CD1c-positive myeloid dendritic cell (primary cell): ENCODE data around the gene P4HA2.

Experiments used
- DNase-seq: peaks from one replicate; pipeline ENCODE4 v3.0.0-alpha.2; 2016; ENCODE audit errors: extremely low spot score

P4HA2 gene

DNA sequence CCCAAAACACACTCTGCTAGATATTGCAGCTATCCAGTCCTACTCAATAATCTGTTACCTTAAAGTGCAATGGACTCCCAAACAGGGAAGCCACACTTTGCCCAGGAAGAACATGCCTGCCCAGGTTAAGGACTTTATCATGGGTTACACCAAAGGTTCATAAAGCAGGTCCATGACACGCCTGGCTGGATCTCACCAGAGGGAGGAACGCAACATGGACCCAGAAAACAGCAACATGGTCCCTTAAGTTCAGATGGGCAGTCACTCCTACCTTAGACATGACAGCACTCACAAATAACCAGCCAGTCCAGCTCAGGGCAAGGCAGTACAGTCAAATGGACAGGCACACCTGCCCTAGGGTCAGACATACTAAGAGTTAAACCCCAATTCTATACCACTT lies 3.8 kb downstream of the P4HA2 start:
- no peak for DNase-seq

DNA sequence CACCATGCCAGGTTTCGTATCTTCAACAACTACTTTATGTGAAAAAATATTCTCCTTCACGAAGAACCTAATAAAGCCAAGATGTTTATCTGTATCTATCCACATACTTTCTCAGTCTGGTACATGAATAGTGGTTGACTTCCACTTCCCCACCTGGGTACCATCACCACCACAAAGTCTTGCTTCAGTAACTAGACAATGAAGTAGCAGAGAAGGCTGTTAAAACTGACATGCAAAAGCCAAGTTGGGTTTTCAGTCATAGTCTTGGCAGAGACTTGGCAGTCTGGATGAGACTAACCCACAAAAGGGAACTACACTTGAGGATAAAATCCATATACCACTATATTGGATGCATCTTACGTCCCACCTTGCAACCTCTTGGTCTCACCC lies 5.0 kb downstream of the P4HA2 start:
- no peak for DNase-seq

DNA sequence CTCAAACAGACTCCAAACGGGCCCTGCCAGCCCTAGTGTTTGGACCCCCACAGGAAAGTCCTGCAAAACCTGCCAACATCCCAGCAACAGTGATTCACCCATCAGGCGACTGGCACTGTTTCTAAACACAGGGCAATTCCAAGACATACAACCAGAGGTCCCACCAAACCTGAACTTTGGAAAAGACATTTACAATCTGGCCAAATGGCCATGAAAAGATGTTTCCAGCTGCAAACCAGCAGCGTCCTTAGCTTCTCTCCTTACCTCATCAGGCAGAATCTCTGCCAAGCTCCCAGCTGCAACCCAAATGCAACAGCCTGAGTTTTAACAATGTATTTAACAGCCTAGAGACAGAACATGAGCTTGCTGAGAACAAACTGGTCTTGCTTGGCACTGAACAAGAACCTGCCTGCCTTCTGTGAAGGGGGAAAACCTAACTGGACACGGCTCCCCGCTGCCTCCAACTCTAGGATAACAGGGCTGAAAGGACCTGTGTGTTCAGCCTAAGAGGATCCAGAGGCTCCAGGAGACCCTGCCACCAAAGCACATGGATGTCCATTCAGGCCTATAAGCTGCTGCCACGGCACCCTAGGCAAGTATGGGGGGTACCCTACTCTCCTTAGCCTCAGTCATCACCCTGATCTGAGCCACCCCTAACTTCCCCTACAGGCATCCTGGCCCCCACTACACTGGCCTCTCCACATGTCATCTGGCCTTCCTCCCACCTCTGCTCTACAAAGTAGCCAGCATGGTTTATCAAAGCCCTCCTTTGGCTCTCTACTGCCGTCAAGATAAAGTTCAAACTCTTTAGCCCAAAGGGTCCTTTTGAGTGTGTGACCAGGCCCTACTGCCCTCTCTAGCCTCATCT lies 5.6 kb downstream of the P4HA2 start:
- no peak for DNase-seq

DNA sequence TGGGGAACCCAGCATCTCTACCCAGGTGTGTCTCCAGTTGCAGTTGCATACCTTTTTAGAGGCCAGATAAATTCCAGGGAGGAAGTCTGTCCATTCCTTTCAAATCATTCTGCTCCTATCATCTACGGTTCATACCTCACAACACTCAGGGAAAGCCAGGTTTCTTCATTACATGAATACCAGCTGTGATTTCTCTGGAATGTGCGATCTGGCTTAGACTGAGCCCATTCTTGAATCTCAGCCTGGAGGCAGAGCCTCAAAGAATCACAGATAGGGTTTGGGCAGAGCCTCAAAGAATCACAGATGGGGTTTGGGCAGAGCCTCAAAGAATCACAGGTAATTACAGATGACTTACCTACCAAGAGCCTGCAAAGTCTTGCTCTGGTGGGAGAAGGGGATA lies 7.2 kb downstream of the P4HA2 start:
- DNase-seq: no peak

DNA sequence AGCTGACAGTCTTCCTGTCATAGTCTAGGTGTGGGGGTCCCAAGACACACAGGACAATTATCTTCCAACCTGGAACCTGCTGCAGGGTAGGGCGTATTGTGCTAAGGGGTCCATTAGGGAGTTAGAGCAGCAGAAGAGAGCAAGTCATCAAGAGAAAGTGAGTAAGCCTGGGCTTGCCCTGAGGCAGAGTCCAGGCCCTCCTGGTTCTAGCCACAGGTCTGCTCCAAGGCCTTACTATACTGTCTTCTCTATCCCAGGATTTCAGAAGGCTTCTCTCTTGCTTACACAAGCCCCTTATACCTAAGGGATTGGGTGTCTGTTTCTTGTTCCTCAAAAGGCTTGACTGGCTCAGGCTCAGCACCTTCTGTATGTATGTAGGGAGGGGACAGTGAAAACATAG lies 7.7 kb downstream of the P4HA2 start:
- no peak for DNase-seq

DNA sequence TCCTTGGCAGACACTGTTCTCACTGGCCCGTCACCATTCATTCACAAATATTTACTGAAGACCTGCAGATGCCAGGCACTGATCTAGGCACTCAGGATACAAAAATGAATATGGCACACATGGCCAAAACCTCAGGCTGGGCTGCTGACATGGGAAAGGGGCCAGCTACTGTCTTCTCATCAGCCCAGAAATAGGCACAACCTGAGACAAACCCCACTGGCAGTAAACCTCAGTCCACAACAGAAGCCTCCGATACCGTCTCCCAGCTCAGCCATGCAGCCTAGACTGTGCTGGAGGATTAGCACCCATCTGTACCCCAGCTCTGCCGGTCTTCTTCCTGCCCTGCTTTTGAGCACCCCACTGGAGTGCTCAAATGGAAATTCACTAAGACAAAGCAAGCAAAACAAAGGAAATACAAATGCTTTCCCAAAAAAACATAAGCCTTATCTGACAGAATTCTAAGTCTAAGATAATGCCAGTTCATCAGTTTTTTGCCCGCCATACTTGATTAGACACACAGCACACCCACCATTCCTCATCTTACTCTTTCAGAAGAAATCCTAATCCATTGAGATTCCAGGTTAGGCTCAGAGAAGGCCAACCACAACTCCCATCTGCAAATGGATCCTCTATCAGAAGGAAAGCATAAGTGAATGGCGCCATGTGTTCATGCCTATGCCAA lies 8.2 kb downstream of the P4HA2 start:
- no peak for DNase-seq

DNA sequence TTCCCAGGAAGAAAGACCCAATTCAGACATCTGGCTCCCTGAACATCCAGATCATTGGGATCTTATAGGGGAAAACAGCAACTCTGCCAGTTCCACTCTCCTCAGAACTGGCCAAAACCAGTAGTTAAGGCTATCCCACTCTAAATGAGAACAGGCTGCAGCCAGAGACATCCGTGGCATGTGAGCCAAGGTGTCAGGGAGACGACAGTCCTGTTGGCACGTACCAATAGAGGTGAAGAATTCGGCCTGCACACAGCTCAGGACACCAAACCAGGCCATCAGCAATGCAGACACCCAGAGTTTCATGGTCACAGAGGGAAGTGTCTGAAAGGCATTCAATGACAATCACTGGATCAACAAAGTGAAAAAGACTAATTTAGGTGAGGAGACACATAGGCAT lies 9.3 kb downstream of the P4HA2 start:
- DNase-seq: no peak

DNA sequence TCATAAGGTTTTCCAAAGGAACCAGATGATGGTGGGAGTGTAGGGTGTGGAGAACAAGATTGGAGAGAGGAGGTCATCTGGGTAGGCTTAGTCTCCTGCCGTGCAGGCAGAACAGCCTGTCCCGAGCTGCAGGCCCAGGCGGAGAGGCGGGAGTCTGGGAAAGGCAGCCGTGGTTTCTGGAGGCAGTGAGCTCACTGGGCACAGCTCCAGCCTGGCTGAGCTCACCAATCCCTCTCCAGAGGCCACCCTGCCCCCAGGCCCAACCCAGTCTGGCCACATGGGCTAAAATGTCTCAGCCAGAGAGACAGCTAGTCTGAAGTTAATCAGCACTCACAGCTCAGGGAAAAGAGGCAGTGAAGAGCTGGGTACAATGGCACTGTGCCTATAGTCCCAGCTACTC lies 12.3 kb downstream of the P4HA2 start:
- no peak for DNase-seq

DNA sequence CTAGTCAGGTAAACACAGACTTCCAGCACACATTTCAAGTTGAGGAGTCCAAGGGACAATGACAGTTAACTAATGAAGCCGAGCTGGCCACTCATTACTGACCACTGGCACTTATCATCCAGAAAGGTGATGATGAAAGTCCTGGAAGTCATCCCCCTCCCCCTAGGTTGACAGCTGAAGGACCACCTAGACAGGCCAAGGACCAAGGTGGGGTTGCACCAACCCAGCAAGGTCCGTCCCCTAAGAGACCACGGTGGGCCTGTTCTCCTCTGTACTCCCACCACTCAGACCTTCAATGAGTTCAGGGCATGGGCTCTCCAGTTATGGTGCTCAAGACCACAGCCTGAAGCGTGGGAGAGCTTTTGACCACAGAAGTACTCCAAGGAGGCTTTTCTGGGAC lies 13.2 kb downstream of the P4HA2 start:
- DNase-seq: no peak

DNA sequence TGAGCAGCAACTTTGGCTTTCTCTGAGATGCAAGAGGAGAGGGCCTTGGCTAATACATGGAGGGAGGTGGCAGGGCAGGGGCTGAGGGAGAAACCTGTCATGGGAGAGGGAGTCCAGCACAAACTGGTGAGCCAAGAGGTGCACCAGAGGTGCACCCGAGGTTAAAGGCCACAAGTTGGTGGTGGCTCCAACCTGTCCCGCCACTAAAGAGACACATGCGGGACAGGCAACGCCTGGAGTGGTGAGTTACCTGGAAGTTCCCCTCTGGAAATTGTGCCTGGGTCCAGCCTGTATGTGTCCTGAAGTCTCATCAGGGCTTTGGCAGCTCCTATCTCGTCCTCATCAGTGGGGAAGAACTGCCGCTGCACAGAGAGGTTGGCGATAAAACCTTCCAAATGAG lies 14.0 kb downstream of the P4HA2 start:
- DNase-seq: no peak

DNA sequence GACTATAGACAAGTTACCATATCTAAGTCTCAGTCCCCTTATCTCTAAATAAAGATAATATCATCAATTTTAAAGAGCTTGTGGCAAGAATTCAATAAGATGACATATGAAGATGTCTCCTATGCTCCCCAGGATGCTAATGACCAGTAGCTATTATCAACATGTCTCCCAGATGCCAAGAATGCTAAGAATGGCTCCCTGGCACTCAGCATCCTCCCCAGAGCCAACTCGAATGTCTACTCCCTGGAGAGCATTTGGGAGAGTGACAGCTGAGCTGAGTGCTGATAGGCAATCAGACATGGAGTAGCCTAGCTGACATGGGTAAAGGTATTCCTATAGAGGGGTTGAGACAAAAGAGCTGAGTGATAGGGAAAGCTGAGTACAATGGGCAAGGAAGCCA lies 15.9 kb downstream of the P4HA2 start:
- no peak for DNase-seq

DNA sequence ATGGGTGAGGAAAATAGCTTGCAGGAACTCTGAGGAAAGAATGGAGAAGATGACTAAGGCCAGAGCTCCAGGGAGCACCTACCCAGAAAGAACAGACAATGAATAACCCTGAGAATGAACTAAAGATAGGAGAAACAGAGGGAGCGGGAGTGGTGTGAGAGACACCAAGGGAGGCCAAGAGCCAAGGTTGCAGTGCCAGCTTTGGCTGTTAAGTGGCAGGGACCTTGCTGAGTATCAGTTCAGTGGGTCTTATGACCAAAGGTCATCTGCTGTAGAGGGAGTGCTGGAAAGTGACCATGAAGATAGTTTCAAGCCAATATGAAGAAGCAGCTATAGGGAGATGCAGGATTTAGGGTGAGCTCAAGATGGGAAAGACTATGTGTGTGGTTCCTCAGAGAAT lies 16.7 kb downstream of the P4HA2 start:
- DNase-seq: no peak

DNA sequence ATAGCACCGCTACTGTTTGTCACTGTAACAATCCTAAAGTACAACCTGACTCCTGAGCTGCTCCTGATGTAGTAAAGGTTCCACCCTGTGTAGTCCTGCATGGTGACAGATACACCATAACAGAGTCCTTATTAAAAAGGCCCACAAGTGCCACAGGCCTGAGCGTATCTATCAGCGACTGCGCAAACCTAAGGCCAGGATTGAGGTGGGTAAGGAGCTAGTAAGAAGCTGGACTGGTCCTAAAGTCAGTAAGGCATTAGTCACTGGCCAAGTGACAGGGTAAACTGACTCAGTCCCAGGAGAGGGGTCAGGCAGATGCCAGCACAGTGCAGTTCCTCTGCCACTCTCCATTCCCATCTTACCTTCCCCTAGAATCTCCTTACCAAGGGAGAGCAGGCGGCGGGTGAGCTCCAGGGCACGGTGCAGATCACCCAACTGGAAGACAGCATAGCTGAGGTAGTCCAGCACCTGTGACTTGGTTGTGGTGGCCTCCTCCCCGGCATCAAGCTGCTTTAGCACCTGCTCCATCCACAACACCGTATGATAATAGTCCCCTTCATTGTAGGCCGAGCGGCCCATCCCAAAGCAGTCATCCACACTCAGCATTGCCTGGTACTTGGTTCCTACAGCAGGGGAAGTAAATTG lies 17.6 kb downstream of the P4HA2 start:
- no peak for DNase-seq

DNA sequence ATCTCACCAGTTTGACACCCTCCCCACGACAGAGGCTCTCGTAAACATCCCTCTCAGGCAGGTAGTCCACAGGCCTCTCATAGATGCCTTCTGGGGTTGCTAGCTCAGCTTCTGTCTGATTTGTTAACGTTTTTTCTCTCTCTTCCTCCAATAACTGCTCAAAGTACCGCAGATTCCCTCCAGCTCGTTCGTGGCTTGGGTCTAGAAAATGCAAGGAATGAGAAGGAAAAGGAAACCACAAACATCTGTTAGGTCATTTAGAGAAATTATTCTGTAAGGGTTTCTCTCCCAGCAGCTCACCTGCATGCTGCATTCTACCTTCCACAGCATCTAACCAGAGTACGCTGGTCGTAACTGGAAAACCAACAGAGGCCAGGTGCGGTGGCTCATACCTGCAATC lies 18.5 kb downstream of the P4HA2 start:
- no peak for DNase-seq

DNA sequence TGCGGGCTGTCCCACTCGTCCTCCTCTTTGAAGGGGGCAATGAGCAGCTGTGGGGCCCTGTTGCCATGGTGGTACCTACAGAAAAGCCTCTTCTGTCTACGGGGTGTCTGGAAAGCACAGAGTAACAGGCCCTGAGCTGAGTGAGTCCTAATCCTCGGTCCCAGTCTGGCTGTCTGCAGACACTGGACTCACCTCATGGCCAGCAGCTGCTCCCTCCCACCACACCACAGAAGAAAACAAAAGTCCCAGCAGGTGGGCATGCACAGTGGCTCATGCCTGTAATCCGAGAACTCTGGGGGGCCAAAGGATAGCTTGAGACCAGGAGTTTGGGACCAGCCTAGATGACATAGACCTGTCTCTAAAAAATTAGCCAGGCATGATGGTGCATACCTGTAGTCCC lies 19.9 kb downstream of the P4HA2 start:
- DNase-seq: no peak

DNA sequence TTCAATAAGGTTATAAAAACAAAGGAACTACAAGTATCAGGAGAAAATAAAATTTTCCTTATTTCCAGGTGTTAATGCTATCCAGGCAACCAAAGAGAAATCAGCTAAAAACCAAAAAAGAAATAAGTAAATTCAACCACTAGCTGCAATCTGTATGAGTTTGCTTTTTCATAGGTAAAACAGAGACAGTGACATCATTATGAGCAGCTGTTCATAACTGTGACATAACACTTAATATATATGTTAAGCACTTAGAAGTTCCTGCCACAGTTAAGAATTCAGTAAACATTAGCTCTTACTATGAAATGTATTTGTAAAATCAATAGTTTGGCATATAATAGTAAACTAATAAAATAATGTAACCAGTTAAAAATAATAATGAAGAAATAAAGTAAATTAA lies 20.9 kb downstream of the P4HA2 start:
- no peak for DNase-seq

DNA sequence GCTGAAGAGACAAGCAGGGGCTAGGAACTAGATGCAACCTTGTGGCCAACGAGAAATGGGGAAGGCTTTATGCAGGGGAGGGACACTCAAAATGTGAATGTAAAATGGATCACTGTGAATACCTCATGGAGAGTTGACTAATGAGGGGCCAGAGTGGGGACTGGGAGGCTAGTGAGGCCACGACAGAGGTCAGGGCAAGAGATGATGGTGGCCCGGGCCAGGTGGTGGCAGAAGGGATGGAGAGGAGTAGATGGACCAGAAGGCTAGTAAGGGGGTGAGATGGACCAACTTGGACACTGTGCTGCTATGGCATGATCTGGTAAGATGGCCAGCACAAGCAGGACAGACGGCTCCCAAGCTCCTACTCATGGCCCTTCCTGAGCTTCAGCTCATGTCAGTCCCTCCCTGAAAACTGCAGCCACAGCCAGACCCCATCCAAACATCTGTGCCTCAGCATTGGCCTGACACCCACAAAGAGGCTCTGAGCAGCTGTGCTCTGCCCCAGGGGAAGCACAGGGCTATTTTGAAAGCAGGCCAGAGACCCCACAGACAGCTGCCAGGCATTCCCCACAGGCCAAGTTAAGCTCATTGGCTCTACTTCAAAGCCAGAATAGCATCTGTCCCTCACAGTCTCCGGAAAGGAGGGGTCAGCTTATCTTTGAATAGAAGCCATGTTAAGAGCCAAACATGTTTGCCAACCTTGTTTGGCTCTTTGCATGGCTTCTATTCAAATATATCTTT lies 22.1 kb downstream of the P4HA2 start:
- no peak for DNase-seq

DNA sequence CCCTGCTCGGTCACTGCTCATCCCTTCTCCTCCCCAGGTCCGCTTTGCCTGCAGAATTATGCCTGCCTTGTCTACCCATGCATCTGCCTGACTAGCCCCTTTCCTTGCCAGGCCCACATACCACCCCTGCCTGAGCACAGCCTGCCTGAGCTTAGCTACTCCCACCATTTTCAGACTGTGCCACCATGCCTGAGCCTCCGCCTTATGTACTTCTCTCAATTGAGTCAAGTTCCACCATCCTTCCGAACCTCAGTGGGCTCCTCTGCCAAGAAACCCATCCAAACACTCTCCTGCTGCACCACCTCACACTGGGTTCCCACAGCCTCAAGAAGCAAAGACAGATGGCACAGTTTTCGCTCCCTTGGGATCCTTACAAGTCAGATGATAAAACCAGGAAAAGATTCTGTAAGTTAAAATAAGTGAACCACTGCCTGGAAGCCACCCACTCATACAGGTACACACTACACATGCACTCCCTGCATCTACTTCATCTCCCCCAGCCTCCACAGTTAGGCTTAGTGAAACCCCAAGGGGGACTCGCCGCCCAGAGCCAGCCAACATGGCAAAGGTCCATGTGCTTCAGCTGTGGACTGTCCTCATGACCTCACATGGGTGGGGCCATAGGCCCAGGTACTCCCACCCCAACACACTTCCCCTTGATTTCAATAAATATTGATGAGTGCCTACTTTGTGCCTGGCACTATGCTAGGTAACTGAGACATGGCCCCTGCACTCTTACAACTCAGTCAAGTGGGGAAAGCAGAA lies 23.1 kb downstream of the P4HA2 start:
- DNase-seq: no peak

DNA sequence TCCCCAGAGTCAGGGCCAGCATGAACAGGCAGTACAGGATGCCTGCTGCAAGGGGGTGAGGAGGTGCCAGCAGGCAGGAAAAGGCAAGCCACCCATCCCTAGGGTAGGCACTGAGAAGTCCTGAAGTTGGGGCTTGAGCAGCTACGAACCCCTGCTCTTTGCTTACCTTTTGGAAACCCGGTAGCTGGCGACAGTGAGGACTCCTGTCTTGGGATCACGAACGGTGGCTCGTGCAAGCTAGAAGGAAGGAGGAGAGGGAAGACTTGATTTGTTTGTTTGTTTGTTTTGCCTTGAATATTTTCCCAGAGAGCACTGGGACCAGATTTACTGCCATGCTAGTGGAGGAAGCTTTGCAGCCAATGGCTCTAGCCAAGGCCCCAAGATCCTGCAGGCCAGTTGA lies 23.7 kb downstream of the P4HA2 start:
- DNase-seq: no peak

DNA sequence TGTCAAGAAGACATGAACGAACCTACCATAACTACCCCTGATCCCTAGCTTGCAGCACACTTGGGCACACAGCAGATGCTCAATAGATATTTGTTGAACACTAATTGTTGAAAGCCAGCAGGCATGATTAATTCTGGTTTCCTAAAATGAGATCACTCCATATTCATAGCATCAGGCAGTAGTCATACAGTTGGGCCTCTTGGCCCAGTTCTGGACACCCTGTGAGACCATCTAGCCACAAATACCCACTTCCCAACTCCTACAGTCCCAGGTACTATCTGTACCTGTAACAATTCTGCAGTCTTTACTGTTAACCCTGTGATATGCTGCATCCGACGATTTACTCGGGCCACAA lies 24.2 kb downstream of the P4HA2 start:
- DNase-seq: no peak

DNA sequence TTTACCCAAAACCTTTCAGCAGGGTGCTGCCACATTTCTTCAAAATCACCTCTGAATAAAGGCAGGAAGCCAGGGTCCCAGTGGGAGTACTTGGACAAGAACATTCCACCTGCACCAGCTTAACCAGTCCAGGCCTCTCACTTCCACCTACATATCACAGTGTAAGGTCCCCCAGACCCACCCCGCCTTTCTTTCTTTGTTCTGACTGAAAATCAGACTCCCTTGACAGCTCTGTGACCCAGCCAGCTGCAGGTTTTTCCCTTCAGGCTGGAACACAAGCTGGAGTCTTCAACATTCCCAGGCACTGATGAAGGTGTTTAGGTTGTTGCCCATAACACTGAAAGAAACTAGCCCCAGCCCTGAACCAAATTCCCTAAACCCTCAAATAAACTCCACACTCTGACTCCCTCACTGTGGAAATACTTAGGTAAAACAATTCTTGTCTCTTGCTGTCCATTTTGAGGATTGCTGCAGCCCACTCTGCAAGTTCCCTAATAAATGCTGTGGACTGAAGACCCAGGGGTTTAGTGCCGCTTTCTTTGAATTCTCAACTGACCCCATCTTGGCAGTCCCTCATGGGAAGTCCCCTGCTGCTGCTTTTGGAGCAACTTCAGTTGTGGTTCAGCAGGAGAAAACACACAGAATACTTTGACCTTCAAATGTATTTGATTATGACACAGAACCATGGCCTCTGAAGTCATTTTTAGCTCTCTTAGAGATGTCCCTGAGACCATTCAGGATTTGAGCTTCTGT lies 24.8 kb downstream of the P4HA2 start:
- no peak for DNase-seq
